Sigmoid colon (tissue), 7 donors: ENCODE data around the gene GMPPA. TPM values are rescaled to one million over a fixed set of nuclear protein-coding genes. Genes with fewer than 3 reads are reported as not detected.

Experiments
- DNase-seq: peaks from one replicate; pipeline ENCODE4 v3.0.0-alpha.2; 2019
- H3K27ac ChIP-seq, 4 donors: fragments of 200-600 bp; sonication (generic); one replicate each; pipeline ENCODE4 v1.5.1; 2016 to 2019; ENCODE audit warnings: mild to moderate bottlenecking in 1 of 4
- H3K27me3 ChIP-seq, 3 donors: fragments of 200-600 bp; sonication (generic); one replicate each; pipeline ENCODE4 v1.5.1; 2019; ENCODE audit warnings: mild to moderate bottlenecking in 1 of 3
- H3K36me3 ChIP-seq, 4 donors: fragments of 200-600 bp; sonication (generic); one replicate each; pipeline ENCODE4 v1.5.1; 2016 to 2019
- H3K4me1 ChIP-seq, 4 donors: fragments of 200-600 bp; sonication (generic); one replicate each; pipeline ENCODE4 v1.5.1; 2017 to 2019
- H3K4me3 ChIP-seq, 4 donors: fragments of 200-600 bp; sonication (generic); one replicate each; pipeline ENCODE4 v1.5.1; 2017 to 2019; ENCODE audit warnings: mild to moderate bottlenecking in 2 of 4, moderate library complexity in 1 of 4
- H3K9me3 ChIP-seq, 4 donors: fragments of 200-600 bp in 3 of 4; sonication (generic) in 3 of 4; one replicate each; pipeline versions ENCODE4 v1.5.1 to v1.6.1; 2013 to 2019
- EP300 ChIP-seq, 4 donors: sonication (generic); formaldehyde crosslinking; IDR thresholded peaks; one replicate each; pipeline ENCODE4 v1.6.1; 2017; ENCODE audit warnings: antibody characterized with exemption in 4 of 4
- POLR2A ChIP-seq, 2 donors: fragments of 450-650 bp; IDR thresholded peaks; one replicate each; pipeline ENCODE4 v1.6.1; 2016; ENCODE audit warnings: antibody characterized with exemption in 2 of 2, mild to moderate bottlenecking in 2 of 2, moderate library complexity in 2 of 2
- POLR2AphosphoS5 ChIP-seq, 4 donors: sonication (generic); formaldehyde crosslinking; IDR thresholded peaks; one replicate each; pipeline ENCODE4 v1.6.1; 2017; ENCODE audit warnings: antibody characterized with exemption in 4 of 4
- WGBS, 2 donors: extraction: QIAGEN DNeasy Blood & Tissue Kit; methylation state at CpG; one replicate each; pipeline ENCODE4 v1.1.7; 2013; 5-methylcytosine and 5-hydroxymethylcytosine counted together
- intact Hi-C: fragments of 100-400 bp; cut with DNase I; formaldehyde crosslinking; loops from one replicate; pipeline ENCODE4 v1.15.1; 2023
- polyA plus RNA-seq, 3 donors: library from polyadenylated mRNA; stranded (reverse); fragments of 200-250 nt; gene quantifications; one replicate each; pipeline ENCODE4 v1.2.3, GENCODE V29; 2013
- total RNA-seq, 4 donors: library from RNA; depleted of rRNA; stranded (reverse); fragments of >200 nt; gene quantifications; one replicate each; pipeline ENCODE4 v1.1.0, GENCODE V29; 2016
- TF ChIP-seq, protein P1 (sequence below), 4 experiments: fragments of 450-650 bp in 3 of 4; fragments of 200-600 bp in 1 of 4; IDR thresholded peaks; one replicate each; pipeline ENCODE4 v1.5.1; 2016 to 2019; ENCODE audit warnings: antibody characterized with exemption in 4 of 4, mild to moderate bottlenecking in 3 of 4, moderate library complexity in 2 of 4
- donor health status: healthy with polysubstance abuse.
- donor health status: Bipolar disorder and iron deficiency.
- donor health status: healthy.

GMPPA gene
- total and polyA plus RNA-seq, 7 donors = 13.9 to 52.8 (median 24.7) TPM

- H3K4me1 ChIP-seq = peaks cover 0 to 38% (median 30%) of the 10 kb centered on the region in 4 donors
- no peaks in the 10 kb centered on the region for H3K36me3 ChIP-seq
- H3K4me3 ChIP-seq = no peak overlapping the region
- intact Hi-C loops = no loop called here
- DNase-seq = no peak
- peaks cover 0 to 17% (median 0%) of the 10 kb centered on the region in 3 donors for H3K27me3 ChIP-seq
- 53 to 56% methylated on average over 9 of the region's 9 CpGs for WGBS, 2 donors
- no peaks in the 10 kb centered on the region for H3K9me3 ChIP-seq
- TF ChIP-seq POLR2A (IDR thresholded peaks at IDR 0.05) (no peak), POLR2AphosphoS5 (IDR thresholded peaks at IDR 0.05) (no peak), EP300 (IDR thresholded peaks at IDR 0.05) (no peak)
- TF ChIP-seq, protein P1, sequence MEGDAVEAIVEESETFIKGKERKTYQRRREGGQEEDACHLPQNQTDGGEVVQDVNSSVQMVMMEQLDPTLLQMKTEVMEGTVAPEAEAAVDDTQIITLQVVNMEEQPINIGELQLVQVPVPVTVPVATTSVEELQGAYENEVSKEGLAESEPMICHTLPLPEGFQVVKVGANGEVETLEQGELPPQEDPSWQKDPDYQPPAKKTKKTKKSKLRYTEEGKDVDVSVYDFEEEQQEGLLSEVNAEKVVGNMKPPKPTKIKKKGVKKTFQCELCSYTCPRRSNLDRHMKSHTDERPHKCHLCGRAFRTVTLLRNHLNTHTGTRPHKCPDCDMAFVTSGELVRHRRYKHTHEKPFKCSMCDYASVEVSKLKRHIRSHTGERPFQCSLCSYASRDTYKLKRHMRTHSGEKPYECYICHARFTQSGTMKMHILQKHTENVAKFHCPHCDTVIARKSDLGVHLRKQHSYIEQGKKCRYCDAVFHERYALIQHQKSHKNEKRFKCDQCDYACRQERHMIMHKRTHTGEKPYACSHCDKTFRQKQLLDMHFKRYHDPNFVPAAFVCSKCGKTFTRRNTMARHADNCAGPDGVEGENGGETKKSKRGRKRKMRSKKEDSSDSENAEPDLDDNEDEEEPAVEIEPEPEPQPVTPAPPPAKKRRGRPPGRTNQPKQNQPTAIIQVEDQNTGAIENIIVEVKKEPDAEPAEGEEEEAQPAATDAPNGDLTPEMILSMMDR (IDR thresholded peaks at IDR 0.05) = no peak
- H3K27ac ChIP-seq = no peak overlapping the region
These were observed 27.0 kb downstream of the GMPPA start for GRCh38 chr2:219525533-219526232.

DNA sequence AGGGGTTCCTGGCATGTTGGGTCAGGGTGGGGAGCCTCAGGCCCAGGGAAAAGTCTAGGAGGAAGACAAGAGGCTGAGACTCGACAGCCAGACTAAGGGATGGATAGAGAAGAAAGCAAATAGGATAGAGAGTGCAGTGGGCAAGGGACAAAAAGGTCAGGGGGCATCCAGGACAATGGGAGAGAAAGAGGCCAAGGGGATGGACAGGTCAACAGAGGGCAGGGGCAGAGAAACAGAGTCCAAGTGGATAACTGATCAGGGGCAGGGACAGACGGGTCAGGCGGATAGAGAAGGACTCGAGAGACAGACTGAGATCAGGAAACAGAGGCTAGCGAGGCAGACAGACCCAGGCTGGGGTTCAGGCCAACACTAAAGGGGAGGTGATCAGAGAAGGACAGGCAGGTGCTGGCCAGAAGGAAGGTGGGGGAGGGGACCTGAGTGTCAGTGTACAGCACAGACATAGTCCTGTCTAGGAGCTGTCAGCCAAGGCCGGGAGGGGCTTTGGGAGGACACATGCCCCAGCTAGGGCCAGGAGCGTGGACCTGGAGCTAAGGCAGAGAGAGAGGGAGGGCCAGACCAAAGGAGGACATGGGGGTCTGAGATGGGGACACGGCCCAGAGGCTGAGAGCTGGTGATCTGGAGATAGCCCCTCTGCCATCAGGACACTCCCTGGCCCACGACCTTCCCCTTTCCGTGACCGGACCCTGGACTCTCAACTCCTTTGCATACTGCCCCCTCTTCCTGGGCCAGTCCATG lies 27.8 kb downstream of the GMPPA start:
- DNase-seq = no peak
- H3K27me3 ChIP-seq = peaks cover 0 to 17% (median 0%) of the 10 kb centered on the region in 3 donors
- H3K9me3 ChIP-seq = no peaks in the 10 kb centered on the region
- no peaks in the 10 kb centered on the region for H3K36me3 ChIP-seq
- TF ChIP-seq POLR2AphosphoS5 (IDR thresholded peaks at IDR 0.05) = no peak
- TF ChIP-seq EP300 (IDR thresholded peaks at IDR 0.05) = no peak
- TF ChIP-seq POLR2A (IDR thresholded peaks at IDR 0.05) = no peak
- TF ChIP-seq, protein P1 (IDR thresholded peaks at IDR 0.05) = no peak
- H3K27ac ChIP-seq = no peak overlapping the region
- intact Hi-C loops = no loop called here
- WGBS, 2 donors = 46 to 49% methylated on average over 10 to 11 of the region's 11 CpGs
- H3K4me3 ChIP-seq = no peak overlapping the region
- H3K4me1 ChIP-seq = peaks cover 0 to 30% (median 23%) of the 10 kb centered on the region in 4 donors

DNA sequence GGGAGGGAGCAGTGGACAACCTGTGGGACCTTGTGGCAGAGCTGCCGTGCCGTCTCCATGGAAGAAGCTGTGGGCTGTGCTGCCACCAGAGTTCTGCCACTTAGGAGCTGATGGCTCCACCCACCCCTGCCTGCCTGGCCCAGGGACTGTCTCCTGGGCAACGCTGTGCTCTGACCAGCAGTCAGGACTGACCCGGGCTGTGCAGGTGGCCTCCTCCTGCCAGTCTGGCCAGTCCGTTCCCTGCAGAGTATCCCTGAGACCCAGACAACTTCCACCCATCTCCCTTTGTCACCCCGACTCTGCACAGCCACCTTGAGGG lies 28.3 kb downstream of the GMPPA start:
- Histone ChIP-seq H3K36me3 (no peaks in the 10 kb centered on the region), H3K27me3 (peaks cover 0 to 17% (median 0%) of the 10 kb centered on the region in 3 donors), H3K4me1 (peaks cover 0 to 25% (median 18%) of the 10 kb centered on the region in 4 donors), H3K4me3 (no peak overlapping the region), H3K27ac (no peak overlapping the region), H3K9me3 (no peaks in the 10 kb centered on the region)
- 18 to 55% methylated on average over 6 of the region's 6 CpGs for WGBS, 2 donors
- DNase-seq = no peak
- intact Hi-C loops = no loop called here
- TF ChIP-seq, protein P1 (IDR thresholded peaks at IDR 0.05) = no peak
- TF ChIP-seq POLR2A (IDR thresholded peaks at IDR 0.05) = no peak
- TF ChIP-seq POLR2AphosphoS5 (IDR thresholded peaks at IDR 0.05) = no peak
- no peak for TF ChIP-seq EP300 (IDR thresholded peaks at IDR 0.05)

- no peaks in the 10 kb centered on the region for H3K9me3 ChIP-seq
- DNase-seq = no peak
- TF ChIP-seq POLR2A (IDR thresholded peaks at IDR 0.05) = no peak
- no peak for TF ChIP-seq POLR2AphosphoS5 (IDR thresholded peaks at IDR 0.05)
- TF ChIP-seq, protein P1 (IDR thresholded peaks at IDR 0.05) = no peak
- no peak for TF ChIP-seq EP300 (IDR thresholded peaks at IDR 0.05)
- H3K27ac ChIP-seq = no peak overlapping the region
- peaks cover 0 to 20% (median 14%) of the 10 kb centered on the region in 4 donors for H3K4me1 ChIP-seq
- H3K36me3 ChIP-seq = no peaks in the 10 kb centered on the region
- intact Hi-C loops = no loop called here
- peaks cover 0 to 14% (median 0%) of the 10 kb centered on the region in 3 donors for H3K27me3 ChIP-seq
- H3K4me3 ChIP-seq = no peak overlapping the region
- 46 to 60% methylated on average over 5 of the region's 5 CpGs for WGBS, 2 donors
These were observed 28.8 kb downstream of the GMPPA start for GRCh38 chr2:219527472-219527871.
